Psoas muscle (tissue), 8 donors: ENCODE results near the gene PPP1R11. TPM values are rescaled to one million over a fixed set of nuclear protein-coding genes. Genes with fewer than 3 reads are reported as not detected.
A peak's percentile ranks its signal among the peaks of the same experiment; 100 is the strongest.
"Not testable (repeated sequence)": the region's sequence is repeated elsewhere in the genome, so short reads cannot be mapped to it uniquely, and the experiment has no call there.

ENCODE experiments used
- ATAC-seq, 4 donors: fragments of 200-7000 bp; cut with Tn5 transposase; one replicate each; pipeline ENCODE4 v1.9.1; 2020; ENCODE audit warnings: moderate library complexity in 3 of 4, mild to moderate bottlenecking in 2 of 4
- DNase-seq, 2 donors: peaks; one replicate each; pipeline ENCODE4 v3.0.0-alpha.2; 2020
- H3K27ac ChIP-seq: fragments of 200-600 bp; one replicate; pipeline ENCODE4 v1.8.0; 2022
- H3K27me3 ChIP-seq, 3 donors: fragments of 200-600 bp in 1 of 3; one replicate each; pipeline versions ENCODE4 v1.6.1 to v1.8.0; 2013 to 2022; ENCODE audit warnings: low read length in 2 of 3, mild to moderate bottlenecking in 2 of 3, moderate library complexity in 1 of 3; ENCODE audit not compliant: insufficient read depth in 3 of 3
- H3K36me3 ChIP-seq, 2 donors: fragments of 200-600 bp in 1 of 2; one replicate each; pipeline versions ENCODE4 v1.6.1 to v1.8.0; 2013 to 2022; ENCODE audit warnings: low read depth in 1 of 2, mild to moderate bottlenecking in 1 of 2, moderate library complexity in 1 of 2; ENCODE audit not compliant: insufficient read depth in 1 of 2
- H3K4me1 ChIP-seq: fragments of 200-600 bp; one replicate; pipeline ENCODE4 v1.8.0; 2022
- H3K4me3 ChIP-seq: fragments of 200-600 bp; one replicate; pipeline ENCODE4 v1.8.0; 2022; ENCODE audit warnings: mild to moderate bottlenecking
- H3K9me3 ChIP-seq: fragments of 200-600 bp; one replicate; pipeline ENCODE4 v1.8.0; 2022
- CTCF ChIP-seq: fragments of 200-600 bp; IDR thresholded peaks from one replicate; pipeline ENCODE4 v1.8.0; 2022; ENCODE audit warnings: antibody characterized with exemption
- WGBS, 3 donors: extraction: QIAGEN DNeasy Blood & Tissue Kit; methylation state at CpG; one replicate each; pipeline versions ENCODE4 v1.1.6 to v1.1.7; 2013; 5-methylcytosine and 5-hydroxymethylcytosine counted together
- intact Hi-C, 2 donors: fragments of 100-400 bp; cut with DNase I; formaldehyde crosslinking; loops; one replicate each; pipeline versions ENCODE4 v1.11.0 to v1.14.2; 2022
- long read RNA-seq, 2 donors: library from polyadenylated mRNA; unstranded; transcript quantifications; one replicate each; pipeline ENCODE4 v2.0.0, GENCODE V29; 2021
- polyA plus RNA-seq, 3 donors: library from polyadenylated mRNA; stranded (reverse); fragments of 200-250 nt; gene quantifications; one replicate each; pipeline ENCODE4 v1.2.3, GENCODE V29; 2013
- total RNA-seq, 4 donors: library from RNA; stranded (reverse); fragmentation: NEBNext Ultra II Directional in 2 of 4; extraction: Animal tissue kit (Norgen Biotek cat#: 25700) in 2 of 4; gene quantifications; one replicate each; pipeline versions ENCODE4 v1.2.1 to v1.2.4, GENCODE V29; 2021 to 2023
- donor health status: healthy with polysubstance abuse.
- donor health status: DM: no; HTN: no; CAD: no; lungs with moderate emphysema.
- donor health status: Bipolar disorder and iron deficiency.
- donor health status: healthy.
- donor health status: DM: yes; HTN: yes; CAD: no.
- donor health status: DM: no; HTN: no; CAD: no.
- donor health status: DM: no; HTN: no; CAD: no.
- donor health status: DM: yes; HTN: yes; CAD: no.

Gene PPP1R11
- 10 to 100 TPM; 31.9 to 48.5 (median 37.8) TPM for total RNA-seq
- polyA plus RNA-seq: 10 to 100 TPM; 59.4 to 81.2 (median 79.8) TPM
- long read RNA-seq, donor 1, transcript PPP1R11-205 (3 exons, 1,731 nt): major isoform, 21 of 23 reads
- long read RNA-seq, donor 1, partial matches to known transcripts: 0 of 23 reads
- long read RNA-seq, donor 1, other reads (novel, unspliced or antisense): 0 of 23 reads
- long read RNA-seq, donor 2, transcript PPP1R11-205 (3 exons, 1,731 nt): major isoform, 60 of 63 reads
- long read RNA-seq, donor 2, partial matches to known transcripts: 0 of 63 reads
- long read RNA-seq, donor 2, other reads (novel, unspliced or antisense): 3 of 63 reads

GRCh38 chr6:30066577-30067459, at the start of gene PPP1R11:
Gene PPP1R11 (plus strand): TSS chr6:30067198. CDS start chr6:30067411, 213 bp downstream.
- 0% methylated on average over 45 to 46 of the region's 46 CpGs for WGBS, 3 donors
- Histone ChIP-seq H3K9me3 (no peaks in the 10 kb centered on the region), H3K4me3 (peak within 1 kb of the TSS; percentile 87), H3K27me3 (peaks cover 0 to 14% (median 5%) of the 10 kb centered on the region in 3 donors), H3K36me3 (peaks cover 0 to 53% of the 10 kb centered on the region in 2 donors), H3K4me1 (peaks cover 40% of the 10 kb centered on the region), H3K27ac (peak within 1 kb of the TSS; percentile 86)
- TF ChIP-seq CTCF: no peak
- peak; percentile 97 to 98 (median 98) for ATAC-seq
- peak; percentile 98 to 99 for DNase-seq
- intact Hi-C loops: no loop called here

- 78 to 94% (median 81%) methylated on average over 2 of the region's 2 CpGs for WGBS, 3 donors
These were observed 47.2 kb upstream of the PPP1R11 start for GRCh38 chr6:30019819-30020218.

GRCh38 chr6:30020626-30021025, 46.4 kb upstream of the PPP1R11 start:
- Histone ChIP-seq H3K4me3 (no peak overlapping the region), H3K27me3 (no peaks in the 10 kb centered on the region), H3K4me1 (no peaks in the 10 kb centered on the region), H3K36me3 (peaks cover 0 to 31% of the 10 kb centered on the region in 2 donors), H3K27ac (no peak overlapping the region), H3K9me3 (no peaks in the 10 kb centered on the region)
- DNase-seq (no peak), ATAC-seq (no peak)
- intact Hi-C loops: no loop called here
- no peak for TF ChIP-seq CTCF
- WGBS, 3 donors: 85 to 96% (median 95%) methylated on average over 1 of the region's 1 CpG

More at GRCh38 chr6:30019819-30020218, 47.2 kb upstream of the PPP1R11 start:
- ATAC-seq (no peak), DNase-seq (no peak)
- intact Hi-C loops: loop anchor here in 1 of 2 donors (10.0 kb wide), 1 partner anchor 275 kb away; no protein-coding TSS in a partner anchor
- TF ChIP-seq CTCF: no peak
- Histone ChIP-seq H3K4me3 (no peak overlapping the region), H3K9me3 (no peaks in the 10 kb centered on the region), H3K4me1 (no peaks in the 10 kb centered on the region), H3K27me3 (no peaks in the 10 kb centered on the region), H3K36me3 (peaks cover 0 to 31% of the 10 kb centered on the region in 2 donors), H3K27ac (no peak overlapping the region)

GRCh38 chr6:30022189-30022588, 44.8 kb upstream of the PPP1R11 start:
- no peak for DNase-seq
- Histone ChIP-seq H3K27ac (no peak overlapping the region), H3K9me3 (no peaks in the 10 kb centered on the region), H3K4me1 (no peaks in the 10 kb centered on the region), H3K36me3 (peaks cover 0 to 31% of the 10 kb centered on the region in 2 donors), H3K4me3 (no peak overlapping the region), H3K27me3 (no peaks in the 10 kb centered on the region)
- 87 to 95% (median 90%) methylated on average over 3 of the region's 3 CpGs for WGBS, 3 donors
- TF ChIP-seq CTCF: no peak
- intact Hi-C loops: no loop called here
- ATAC-seq: no peak

GRCh38 chr6:30022712-30023111, 44.3 kb upstream of the PPP1R11 start:
- intact Hi-C loops, DNase-seq, H3K9me3 ChIP-seq, H3K4me1 ChIP-seq, H3K4me3 ChIP-seq, ATAC-seq, H3K27me3 ChIP-seq, H3K27ac ChIP-seq: not testable (repeated sequence)
- H3K36me3 ChIP-seq: peaks cover 0 to 31% of the 10 kb centered on the region in 2 donors
